Natural killer cell (primary cell): Measurements from ENCODE around the gene DPP4. TPM values are rescaled to one million over a fixed set of nuclear protein-coding genes. Genes with fewer than 3 reads are reported as not detected.

Source experiments
- ATAC-seq, 3 donors: fragments of 150-1000 bp in 2 of 3; fragments of 200-7000 bp in 1 of 3; cut with Tn5 transposase; 1 replicate in 1 of 3; 2 replicates in 2 of 3; pipeline ENCODE4 v1.10.0; 2021; ENCODE audit warnings: mild to moderate bottlenecking in 2 of 3, moderate library complexity in 2 of 3
- DNase-seq, 2 donors: peaks; one replicate each; pipeline versions ENCODE4 v3.0.0 to v3.0.0-alpha.2; 2013 to 2021; ENCODE audit warnings: mixed read lengths in 1 of 2
- H3K27ac ChIP-seq: one replicate; pipeline ENCODE4 v1.5.1; 2013; ENCODE audit warnings: mild to moderate bottlenecking, low read length
- H3K27me3 ChIP-seq: one replicate; pipeline ENCODE4 v1.6.1; 2013; ENCODE audit warnings: low read length; ENCODE audit not compliant: control insufficient read depth, insufficient read depth
- H3K36me3 ChIP-seq: one replicate; pipeline ENCODE4 v1.6.1; 2013; ENCODE audit warnings: low read length; ENCODE audit not compliant: control insufficient read depth, insufficient read depth
- H3K4me1 ChIP-seq: one replicate; pipeline ENCODE4 v1.6.1; 2013; ENCODE audit warnings: low read length; ENCODE audit not compliant: control insufficient read depth, insufficient read depth
- H3K4me3 ChIP-seq: one replicate; pipeline ENCODE4 v1.5.1; 2013; ENCODE audit warnings: low read length
- H3K9me3 ChIP-seq: one replicate; pipeline ENCODE4 v1.6.1; 2013; ENCODE audit warnings: low read length; ENCODE audit not compliant: control insufficient read depth, insufficient read depth
- H3K27ac Mint-ChIP-seq, 2 donors: one replicate each; pipeline ENCODE4 v1.8.0; 2022; ENCODE audit warnings: mild to moderate bottlenecking in 2 of 2, mixed read lengths in 2 of 2, moderate library complexity in 1 of 2
- H3K27me3 Mint-ChIP-seq, 2 donors: one replicate each; pipeline ENCODE4 v1.8.0; 2022; ENCODE audit warnings: low read depth in 2 of 2, mixed read lengths in 2 of 2
- H3K36me3 Mint-ChIP-seq: one replicate; pipeline ENCODE4 v1.8.0; 2022; ENCODE audit warnings: mixed read lengths
- H3K4me1 Mint-ChIP-seq, 2 donors: one replicate each; pipeline ENCODE4 v1.8.0; 2022; ENCODE audit warnings: mixed read lengths in 2 of 2
- H3K4me3 Mint-ChIP-seq: one replicate; pipeline ENCODE4 v1.8.0; 2022; ENCODE audit warnings: mild to moderate bottlenecking, moderate library complexity, mixed read lengths
- H3K9me3 Mint-ChIP-seq, 2 donors: one replicate each; pipeline ENCODE4 v1.8.0; 2022; ENCODE audit warnings: mixed read lengths in 2 of 2
- CTCF ChIP-seq: fragments of 200-600 bp; IDR thresholded peaks from one replicate; pipeline ENCODE4 v1.8.0; 2022; ENCODE audit warnings: antibody characterized with exemption
- WGBS: methylation state at CpG from one replicate; pipeline ENCODE4 v1.1.7; 2013; ENCODE audit warnings: missing lambda C conversion rate; ENCODE audit not compliant: insufficient coverage; 5-methylcytosine and 5-hydroxymethylcytosine counted together
- intact Hi-C: fragments of 100-400 bp; cut with micrococcal nuclease; formaldehyde crosslinking; loops from one replicate; pipeline ENCODE4 v1.14.2; 2022
- total RNA-seq, 4 donors: library from RNA; stranded (reverse); fragments of 120-200 nt in 1 of 4; gene quantifications; one replicate each; pipeline versions ENCODE4 v1.2.3 to v1.2.4, GENCODE V29; 2013 to 2022

The DPP4 gene
- total RNA-seq, 3 donors from 2014 or later (not counting 1 experiment from before 2014, with no cell fraction given) = 1.8 to 2.3 (median 1.8) TPM

GRCh38 chr2:161964160-161964559 lies 109.9 kb downstream of the DPP4 start:
- no peak for TF ChIP-seq CTCF
- Mint-ChIP-seq H3K9me3 (peaks cover 0 to 2% of the 10 kb centered on the region in 2 donors), H3K27me3 (no peaks in the 10 kb centered on the region), H3K4me3 (no peak overlapping the region), H3K36me3 (no peaks in the 10 kb centered on the region), H3K27ac (no peak overlapping the region), H3K4me1 (no peaks in the 10 kb centered on the region)
- no peak overlapping the region for H3K27ac ChIP-seq
- no peaks in the 10 kb centered on the region for H3K4me1 ChIP-seq
- H3K4me3 ChIP-seq = no peak overlapping the region
- ATAC-seq = no peak
- DNase-seq = no peak
- H3K27me3 ChIP-seq = no peaks in the 10 kb centered on the region
- H3K9me3 ChIP-seq = no peaks in the 10 kb centered on the region
- H3K36me3 ChIP-seq = no peaks in the 10 kb centered on the region
- intact Hi-C loops = no loop called here
- WGBS = 94% methylated on average over 3 of the region's 4 CpGs

- TF ChIP-seq CTCF = no peak
- no peak for ATAC-seq
- Histone ChIP-seq H3K36me3 (no peaks in the 10 kb centered on the region), H3K9me3 (no peaks in the 10 kb centered on the region), H3K27me3 (no peaks in the 10 kb centered on the region), H3K4me3 (no peak overlapping the region), H3K27ac (no peak overlapping the region), H3K4me1 (no peaks in the 10 kb centered on the region)
- H3K27me3 Mint-ChIP-seq = no peaks in the 10 kb centered on the region
- H3K27ac Mint-ChIP-seq = no peak overlapping the region
- DNase-seq = no peak
- H3K9me3 Mint-ChIP-seq = peaks cover 0 to 2% of the 10 kb centered on the region in 2 donors
- intact Hi-C loops = no loop called here
- no peaks in the 10 kb centered on the region for H3K36me3 Mint-ChIP-seq
- H3K4me1 Mint-ChIP-seq = peaks cover 0 to under 1% of the 10 kb centered on the region in 2 donors
- H3K4me3 Mint-ChIP-seq = no peak overlapping the region
These were observed 111.9 kb downstream of the DPP4 start for GRCh38 chr2:161962160-161962559.

- Mint-ChIP-seq H3K9me3 (peaks cover 0 to 2% of the 10 kb centered on the region in 2 donors), H3K27ac (no peak overlapping the region), H3K36me3 (no peaks in the 10 kb centered on the region), H3K27me3 (no peaks in the 10 kb centered on the region), H3K4me1 (peaks cover 10 to 11% of the 10 kb centered on the region in 2 donors), H3K4me3 (no peak overlapping the region)
- Histone ChIP-seq H3K27me3 (no peaks in the 10 kb centered on the region), H3K4me3 (no peak overlapping the region), H3K9me3 (no peaks in the 10 kb centered on the region), H3K4me1 (peaks cover 8% of the 10 kb centered on the region), H3K27ac (no peak overlapping the region), H3K36me3 (no peaks in the 10 kb centered on the region)
- ATAC-seq (no peak), DNase-seq (no peak)
- intact Hi-C loops = no loop called here
- WGBS = 80% methylated on average over 2 of the region's 2 CpGs
- no peak for TF ChIP-seq CTCF
These were observed 113.0 kb downstream of the DPP4 start for GRCh38 chr2:161961061-161961460.

GRCh38 chr2:161956738-161957137 lies 117.3 kb downstream of the DPP4 start:
- intact Hi-C loops = no loop called here
- Mint-ChIP-seq H3K4me3 (peak overlapping the region; percentile 66), H3K9me3 (peaks cover 0 to 2% of the 10 kb centered on the region in 2 donors), H3K27me3 (no peaks in the 10 kb centered on the region), H3K27ac (peak overlapping the region; percentile 73 to 78), H3K36me3 (no peaks in the 10 kb centered on the region), H3K4me1 (peaks cover 45 to 48% of the 10 kb centered on the region in 2 donors)
- 23% methylated on average over 2 of the region's 3 CpGs for WGBS
- ATAC-seq (peak; percentile 46 to 75 (median 70)), DNase-seq (peak in 1 of 2 donors; percentile 47)
- Histone ChIP-seq H3K4me3 (no peak overlapping the region), H3K4me1 (peaks cover 26% of the 10 kb centered on the region), H3K27ac (peak overlapping the region; percentile 46), H3K9me3 (no peaks in the 10 kb centered on the region), H3K27me3 (no peaks in the 10 kb centered on the region), H3K36me3 (no peaks in the 10 kb centered on the region)
- no peak for TF ChIP-seq CTCF
